Measurements from ENCODE around the gene PLXNA4.

PLXNA4 gene

GRCh38 chr7:132125872-132126595 is 450.2 kb downstream of the PLXNA4 start:
- no peak for DNase-seq

GRCh38 chr7:132125096-132125495 is 451.2 kb downstream of the PLXNA4 start:
- no peak for DNase-seq

- DNase-seq = no peak
Measured at GRCh38 chr7:132124575-132124974, 451.7 kb downstream of the PLXNA4 start.

- no peak for DNase-seq
Measured at GRCh38 chr7:132123773-132124172, 452.5 kb downstream of the PLXNA4 start.

- DNase-seq = no peak
Measured at GRCh38 chr7:132122901-132123300, 453.4 kb downstream of the PLXNA4 start.

- no peak for DNase-seq
Measured at GRCh38 chr7:132121987-132122386, 454.3 kb downstream of the PLXNA4 start.

GRCh38 chr7:132118641-132119040 is 457.6 kb downstream of the PLXNA4 start:
- DNase-seq = no peak

GRCh38 chr7:132117636-132118035 is 458.6 kb downstream of the PLXNA4 start:
- no peak for DNase-seq

GRCh38 chr7:132117181-132117580 is 459.1 kb downstream of the PLXNA4 start:
- DNase-seq = no peak

- DNase-seq = no peak
Measured at GRCh38 chr7:132116369-132116768, 459.9 kb downstream of the PLXNA4 start.

- DNase-seq = no peak
Measured at GRCh38 chr7:132115758-132116157, 460.5 kb downstream of the PLXNA4 start.

- DNase-seq = no peak
Measured at GRCh38 chr7:132115028-132115427, 461.2 kb downstream of the PLXNA4 start.

GRCh38 chr7:132114411-132114810 is 461.9 kb downstream of the PLXNA4 start:
- DNase-seq = no peak

GRCh38 chr7:132113536-132114371 is 462.5 kb downstream of the PLXNA4 start:
- DNase-seq = no peak

GRCh38 chr7:132112657-132113056 is 463.6 kb downstream of the PLXNA4 start:
- DNase-seq = no peak

- DNase-seq = no peak
Measured at GRCh38 chr7:132112106-132112505, 464.2 kb downstream of the PLXNA4 start.

GRCh38 chr7:132110692-132111091 is 465.6 kb downstream of the PLXNA4 start:
- no peak for DNase-seq

- no peak for DNase-seq
Measured at GRCh38 chr7:132109769-132110168, 466.5 kb downstream of the PLXNA4 start.

GRCh38 chr7:132108563-132108962 is 467.7 kb downstream of the PLXNA4 start:
- no peak for DNase-seq

- DNase-seq = no peak
Measured at GRCh38 chr7:132106491-132106890, 469.8 kb downstream of the PLXNA4 start.

- no peak for DNase-seq
Measured at GRCh38 chr7:132105096-132105495, 471.2 kb downstream of the PLXNA4 start.

- DNase-seq = no peak
Measured at GRCh38 chr7:132103718-132104117, 472.6 kb downstream of the PLXNA4 start.

- no peak for DNase-seq
Measured at GRCh38 chr7:132102942-132103341, 473.3 kb downstream of the PLXNA4 start.

GRCh38 chr7:132102391-132102790 is 473.9 kb downstream of the PLXNA4 start:
- no peak for DNase-seq
